Endothelial cell of umbilical vein (primary cell): Measurements from ENCODE around the gene ZNF462. TPM values are rescaled to one million over a fixed set of nuclear protein-coding genes. Genes with fewer than 3 reads are reported as not detected.

Source experiments
- BruUV-seq: library from RNA; stranded (reverse); fragments of 400-500 nt; replicated peaks from 2 replicates; lab custom pipeline; 2021; lab: Mats Ljungman, UMichigan
- CTCF ChIA-PET: fragments of 300-600, 350-600 bp; sonication (Branson Sonifier 250); formaldehyde crosslinking; loops from one replicate; lab custom pipeline; 2021; ENCODE audit warnings: antibody characterized with exemption, inconsistent platforms; lab: Charles Lee
- POLR2A ChIA-PET: fragments of 300-600, 350-600 bp; sonication (Branson Sonifier 250); formaldehyde crosslinking; loops from one replicate; lab custom pipeline; 2021; ENCODE audit warnings: antibody characterized with exemption, inconsistent platforms; lab: Charles Lee
- DNase-seq: peaks from one replicate; pipeline ENCODE4 v3.0.0-alpha.2; 2011; ENCODE audit warnings: low read depth, low spot score
- FAIRE-seq: peaks from 2 replicates; lab custom pipeline; 2011; peaks lifted over from hg19 to GRCh38; lab: Jason Lieb, UNC
- H2AFZ ChIP-seq: 2 replicates; pipeline ENCODE4 v1.6.0; 2012; ENCODE audit warnings: low read depth, low read length, control low read depth, inconsistent platforms
- H3K27ac ChIP-seq: 2 replicates; pipeline ENCODE4 v1.5.1; 2011; ENCODE audit warnings: low read depth, mild to moderate bottlenecking, control low read depth, low read length, moderate library complexity; ENCODE audit not compliant: insufficient read depth
- H3K27me3 ChIP-seq, 2 experiments: 2 replicates each; pipeline versions ENCODE4 v1.6.0 to v1.6.1; 2011; ENCODE audit warnings: low read length in 2 of 2, mixed read lengths in 1 of 2; ENCODE audit not compliant: control insufficient read depth in 2 of 2, insufficient read depth in 2 of 2
- H3K36me3 ChIP-seq, 2 experiments: 2 replicates in 1 of 2; 3 replicates in 1 of 2; pipeline ENCODE4 v1.5.1; 2011; ENCODE audit warnings: low read length in 2 of 2, mild to moderate bottlenecking in 1 of 2, moderate library complexity in 1 of 2; ENCODE audit not compliant: control insufficient read depth in 2 of 2, insufficient read depth in 2 of 2; ENCODE audit errors: extremely low read depth in 1 of 2
- H3K4me1 ChIP-seq: 3 replicates; pipeline ENCODE4 v1.5.1; 2011; ENCODE audit warnings: mild to moderate bottlenecking, low read length; ENCODE audit not compliant: control insufficient read depth, insufficient read depth; ENCODE audit errors: extremely low read depth
- H3K4me2 ChIP-seq: 2 replicates; pipeline ENCODE4 v1.6.1; 2011; ENCODE audit warnings: low read length, control low read depth, mixed read lengths; ENCODE audit not compliant: insufficient read depth
- H3K4me3 ChIP-seq, 3 experiments: fragments of 200-600 bp in 1 of 3; sonication (generic), shearing (Covaris generic) in 1 of 3; replicated peaks in 1 of 3; 2 replicates each; pipeline ENCODE4 v1.5.1; 2011 to 2016; ENCODE audit warnings: control low read depth in 3 of 3, low read length in 3 of 3, mild to moderate bottlenecking in 2 of 3, inconsistent platforms in 1 of 3, low read depth in 1 of 3, moderate library complexity in 1 of 3; ENCODE audit not compliant: insufficient read depth in 1 of 3
- H3K79me2 ChIP-seq: 2 replicates; pipeline ENCODE4 v1.6.0; 2012; ENCODE audit warnings: low read length, inconsistent platforms; ENCODE audit not compliant: control insufficient read depth, insufficient read depth
- H3K9ac ChIP-seq: replicated peaks from 2 replicates; pipeline ENCODE3; 2011; ENCODE audit warnings: low read length, control low read depth; ENCODE audit not compliant: insufficient read depth; ENCODE audit errors: extremely low read depth
- H3K9me1 ChIP-seq: replicated peaks from 3 replicates; pipeline ENCODE4 v1.6.0; 2011; ENCODE audit warnings: mild to moderate bottlenecking, low read length; ENCODE audit not compliant: control insufficient read depth, insufficient read depth; ENCODE audit errors: extremely low read depth
- H3K9me3 ChIP-seq: replicated peaks from 2 replicates; pipeline ENCODE4 v1.5.1; 2012; ENCODE audit warnings: low read length, inconsistent platforms; ENCODE audit not compliant: control insufficient read depth, insufficient read depth
- H4K20me1 ChIP-seq: replicated peaks from 2 replicates; pipeline ENCODE3; 2011; ENCODE audit warnings: mild to moderate bottlenecking, low read length; ENCODE audit not compliant: control insufficient read depth, insufficient read depth; ENCODE audit errors: extremely low read depth
- EZH2 ChIP-seq: IDR thresholded peaks from 2 replicates; pipeline ENCODE4 v1.6.1; 2012; ENCODE audit warnings: borderline replicate concordance, low read depth, mild to moderate bottlenecking, moderate library complexity, low read length, inconsistent platforms; ENCODE audit not compliant: severe bottlenecking
- FOS ChIP-seq: IDR thresholded peaks from 2 replicates; pipeline ENCODE4 v1.6.1; 2011; ENCODE audit warnings: mild to moderate bottlenecking, low read length, moderate library complexity, borderline replicate concordance; ENCODE audit not compliant: insufficient read depth
- GATA2 ChIP-seq: IDR thresholded peaks from 2 replicates; pipeline ENCODE4 v1.7.0; 2011; ENCODE audit warnings: low read depth, mild to moderate bottlenecking, moderate library complexity, mixed read lengths, low read length; ENCODE audit not compliant: insufficient read length, insufficient read depth
- JUN ChIP-seq: IDR thresholded peaks from 2 replicates; pipeline ENCODE4 v1.6.1; 2011; ENCODE audit warnings: borderline replicate concordance, low read depth; ENCODE audit not compliant: insufficient read length, insufficient read depth
- MAX ChIP-seq: IDR thresholded peaks from 2 replicates; pipeline ENCODE4 v1.6.1; 2011; ENCODE audit not compliant: insufficient read depth, insufficient read length
- MYC ChIP-seq: IDR thresholded peaks from one replicate; pipeline ENCODE4 v1.6.1; 2011; ENCODE audit warnings: mild to moderate bottlenecking, low read depth, low read length
- POLR2A ChIP-seq: IDR thresholded peaks from 2 replicates; pipeline ENCODE4 v1.6.1; 2012; ENCODE audit warnings: low read depth, mild to moderate bottlenecking, control low read depth, low read length
- POLR2AphosphoS5 ChIP-seq: IDR thresholded peaks from 2 replicates; pipeline ENCODE4 v1.6.1; 2012; ENCODE audit warnings: low read depth, mild to moderate bottlenecking, control low read depth, low read length, moderate library complexity; ENCODE audit not compliant: insufficient read depth
- dilution Hi-C: fragments of 300-500 bp; cut with MboI; formaldehyde crosslinking; loops from one replicate; pipeline ENCODE4 v1.15.0; 2019; ENCODE audit warnings: low sequenced_read_pairs; ENCODE audit not compliant: extremely low pct_ligation_motif_present
- intact Hi-C: fragments of 100-400 bp; cut with micrococcal nuclease; formaldehyde crosslinking; loops from one replicate; pipeline ENCODE4 v1.10.0; 2022
- polyA plus RNA-seq, 4 experiments: library from polyadenylated mRNA; depleted of rRNA in 3 of 4; stranded (reverse) in 3 of 4; unstranded in 1 of 4; fragments of >200 nt; gene quantifications; 2 replicates each; pipeline versions ENCODE4 v1.2.1 to v1.2.3, GENCODE V29; 2011 to 2012; ENCODE audit warnings: missing spikeins in 1 of 4
- total RNA-seq: library from RNA; stranded (reverse); gene quantifications from 2 replicates; pipeline ENCODE4 v1.2.3, GENCODE V29; 2021
- TF ChIP-seq, protein P1 (sequence below), 2 donors: IDR thresholded peaks; 1 replicate in 1 of 2; 2 replicates in 1 of 2; pipeline ENCODE4 v1.5.1; 2011; ENCODE audit warnings: low read length in 2 of 2, mild to moderate bottlenecking in 2 of 2, moderate library complexity in 2 of 2, control low read depth in 1 of 2, inconsistent platforms in 1 of 2, low read depth in 1 of 2; ENCODE audit not compliant: insufficient read depth in 1 of 2; ENCODE audit errors: extremely low read depth in 1 of 2

ZNF462 gene
- total and polyA plus RNA-seq, 2 donors (not counting 3 experiments of a cell fraction or from before 2014, with no cell fraction given): 6.2 to 24.7 TPM

DNA sequence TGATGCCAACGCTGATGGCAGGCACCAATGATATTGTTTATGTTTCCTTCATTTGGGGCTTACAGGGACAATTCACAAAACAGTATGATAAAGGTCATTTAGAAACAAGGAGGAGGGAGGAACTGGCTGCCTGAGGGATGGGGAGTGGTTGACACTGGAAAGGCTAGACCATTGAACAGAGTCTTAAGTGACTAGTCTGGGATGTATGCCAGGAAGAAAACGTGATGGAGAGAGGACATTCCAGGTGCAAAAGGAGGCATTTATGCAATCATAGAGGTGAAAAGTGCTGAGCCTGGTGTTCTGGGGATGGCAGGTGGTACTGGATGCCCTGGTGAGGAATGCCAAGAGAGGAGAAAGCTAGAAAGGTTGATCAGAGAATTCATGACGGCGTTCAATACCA lies 153.4 kb downstream of the ZNF462 start:
- Histone ChIP-seq H4K20me1 (no peaks in the 10 kb centered on the region), H3K9me3 (no peaks in the 10 kb centered on the region), H3K9me1 (no peaks in the 10 kb centered on the region), H3K4me3 (no peak overlapping the region), H3K4me2 (no peak overlapping the region), H3K27me3 (no peaks in the 10 kb centered on the region), H2AFZ (no peak overlapping the region), H3K27ac (no peak overlapping the region), H3K9ac (no peak overlapping the region), H3K4me1 (no peaks in the 10 kb centered on the region), H3K79me2 (no peaks in the 10 kb centered on the region), H3K36me3 (no peaks in the 10 kb centered on the region)
- FAIRE-seq (no peak), DNase-seq (no peak)
- ChIA-PET POLR2A (no interaction called here), CTCF (interaction anchor here (1.2 kb wide), 1 partner anchor 14 kb away, joined by 5 read pairs; no protein-coding TSS in a partner anchor)
- no TSS peak for BruUV-seq
- TF ChIP-seq POLR2AphosphoS5 (no peak), POLR2A (no peak), MYC (no peak), JUN (no peak), EZH2 (no peak), FOS (no peak), MAX (no peak), GATA2 (no peak)
- TF ChIP-seq, protein P1, sequence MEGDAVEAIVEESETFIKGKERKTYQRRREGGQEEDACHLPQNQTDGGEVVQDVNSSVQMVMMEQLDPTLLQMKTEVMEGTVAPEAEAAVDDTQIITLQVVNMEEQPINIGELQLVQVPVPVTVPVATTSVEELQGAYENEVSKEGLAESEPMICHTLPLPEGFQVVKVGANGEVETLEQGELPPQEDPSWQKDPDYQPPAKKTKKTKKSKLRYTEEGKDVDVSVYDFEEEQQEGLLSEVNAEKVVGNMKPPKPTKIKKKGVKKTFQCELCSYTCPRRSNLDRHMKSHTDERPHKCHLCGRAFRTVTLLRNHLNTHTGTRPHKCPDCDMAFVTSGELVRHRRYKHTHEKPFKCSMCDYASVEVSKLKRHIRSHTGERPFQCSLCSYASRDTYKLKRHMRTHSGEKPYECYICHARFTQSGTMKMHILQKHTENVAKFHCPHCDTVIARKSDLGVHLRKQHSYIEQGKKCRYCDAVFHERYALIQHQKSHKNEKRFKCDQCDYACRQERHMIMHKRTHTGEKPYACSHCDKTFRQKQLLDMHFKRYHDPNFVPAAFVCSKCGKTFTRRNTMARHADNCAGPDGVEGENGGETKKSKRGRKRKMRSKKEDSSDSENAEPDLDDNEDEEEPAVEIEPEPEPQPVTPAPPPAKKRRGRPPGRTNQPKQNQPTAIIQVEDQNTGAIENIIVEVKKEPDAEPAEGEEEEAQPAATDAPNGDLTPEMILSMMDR (IDR thresholded peaks at IDR 0.05; ENCODE audit: extremely low read depth in 1 of 2, insufficient read depth in 1 of 2, low read depth in 1 of 2, low read length in 2 of 2): no peak
- intact Hi-C loops: no loop called here
- dilution Hi-C loops: no loop called here
